Measurements from ENCODE around the gene WDR20.
"Not testable (repeated sequence)": the region's sequence is repeated elsewhere in the genome, so short reads cannot be mapped to it uniquely, and the experiment has no call there.

WDR20 gene

GRCh38 chr14:102095871-102096568, 43.7 kb upstream of the WDR20 start:
- ChIA-PET POLR2A (interaction anchor here (2.0 kb wide), 1 partner anchor 8 kb away, joined by 5 read pairs; no protein-coding TSS in a partner anchor), CTCF (interaction anchor here (0.9 to 2.2 kb wide), 8 partner anchors 9 to 389 kb away, joined by 3 to 14 read pairs (median 4); no protein-coding TSS in a partner anchor)
- DNase-seq (ENCODE audit: extremely low spot score): no peak
- TF ChIP-seq HDGF (IDR thresholded peaks at IDR 0.05; ENCODE audit: borderline replicate concordance) (no peak), CTBP1 (IDR thresholded peaks at IDR 0.05; ENCODE audit: borderline replicate concordance) (no peak), FOXM1 (IDR thresholded peaks at IDR 0.05; ENCODE audit: borderline replicate concordance) (no peak), SUZ12 (IDR thresholded peaks at IDR 0.05) (no peak)

DNA sequence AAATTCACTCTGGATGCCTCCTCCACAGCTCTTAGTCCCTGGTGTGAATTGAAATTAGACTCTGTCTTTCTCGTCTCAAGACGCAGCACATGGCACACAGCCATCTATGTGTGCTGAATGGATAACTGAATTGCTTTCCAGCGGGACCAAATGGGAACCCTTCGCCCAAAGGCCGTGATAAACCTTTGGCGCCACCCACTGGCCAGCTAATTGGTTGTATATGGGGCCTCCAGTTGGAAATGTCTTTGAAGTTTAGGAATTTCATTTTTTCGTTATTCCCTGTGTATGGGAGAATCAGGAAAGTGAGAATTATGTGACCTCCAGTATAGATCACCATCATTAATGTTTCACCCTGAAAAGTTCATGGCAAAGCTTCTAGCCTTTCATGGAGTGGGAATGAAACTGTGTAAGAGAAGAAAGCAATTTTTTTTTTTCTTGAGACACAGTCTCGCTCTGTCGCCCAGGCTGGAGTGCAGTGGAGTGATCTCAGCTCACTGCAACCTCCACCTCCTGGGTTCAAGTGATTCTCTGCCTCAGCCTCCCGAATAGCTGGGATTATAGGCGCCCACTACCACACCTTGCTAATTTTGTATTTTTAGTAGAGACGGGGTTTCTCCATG, 43.0 kb upstream of the WDR20 start:
- POLR2A ChIA-PET: interaction anchor here (2.0 kb wide), 1 partner anchor 9 kb away, joined by 5 read pairs; no protein-coding TSS in a partner anchor
- DNase-seq (ENCODE audit: extremely low spot score): peak; percentile 73
- CTCF ChIA-PET: interaction anchor here (0.7 to 2.2 kb wide), 10 partner anchors 9 to 326 kb away, joined by 3 to 14 read pairs (median 4); no protein-coding TSS in a partner anchor
- TF ChIP-seq PKNOX1 (IDR thresholded peaks at IDR 0.05) (no peak), ZNF384 (IDR thresholded peaks at IDR 0.05) (0 out of 2 replicates have a peak, but pooled peaks have one; percentile 46), CTBP1 (IDR thresholded peaks at IDR 0.05; ENCODE audit: borderline replicate concordance) (no peak), L3MBTL2 (conservative IDR thresholded peaks at IDR 0.05) (0 out of 2 replicates have a peak, but pooled peaks have one; percentile 15), LEF1 (IDR thresholded peaks at IDR 0.05; ENCODE audit: borderline replicate concordance) (0 out of 2 replicates have a peak, but pooled peaks have one; percentile 27)

DNA sequence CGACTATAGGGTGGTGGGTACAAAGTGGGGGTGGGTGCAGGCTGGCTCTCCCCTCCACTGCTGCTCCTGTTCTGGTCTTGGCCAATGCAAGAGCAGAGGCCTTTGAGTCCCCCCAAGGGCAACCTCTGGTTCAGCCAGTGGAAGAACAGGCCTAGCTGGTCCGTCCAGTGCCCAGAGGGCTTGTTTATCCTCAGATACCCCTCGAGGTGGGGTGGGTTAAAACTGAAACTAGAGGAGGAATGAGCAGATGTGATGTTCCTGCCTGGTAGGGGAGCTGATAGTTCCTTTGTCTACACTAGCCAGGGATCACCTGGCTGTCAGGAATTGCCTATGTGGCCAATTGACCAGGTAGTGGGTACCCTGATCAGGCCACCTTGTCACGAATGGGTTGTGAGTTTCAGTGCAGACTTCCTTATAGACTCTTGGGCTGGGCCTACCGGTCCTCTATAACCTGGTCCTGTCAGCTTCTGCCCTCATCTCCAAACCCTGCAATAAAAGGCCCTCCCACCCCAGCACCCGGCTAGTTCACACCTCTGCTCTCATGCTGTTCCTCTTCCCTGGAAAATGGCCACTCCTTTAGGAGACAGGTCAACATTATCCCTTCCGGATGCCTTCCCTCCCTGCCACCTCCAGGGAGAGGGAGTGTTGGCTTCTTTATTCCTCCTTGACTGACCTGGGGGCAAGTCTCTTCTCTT, 42.1 kb upstream of the WDR20 start:
- ChIA-PET CTCF (interaction anchor here (0.7 to 2.2 kb wide), 5 partner anchors 40 to 223 kb away, joined by 3 to 14 read pairs (median 4); no protein-coding TSS in a partner anchor), POLR2A (interaction anchor here (2.0 kb wide), 1 partner anchor 10 kb away, joined by 5 read pairs; no protein-coding TSS in a partner anchor)
- no peak for DNase-seq (ENCODE audit: extremely low spot score)
- TF ChIP-seq FOXM1 (IDR thresholded peaks at IDR 0.05; ENCODE audit: borderline replicate concordance): no peak
- TF ChIP-seq BHLHE40 (IDR thresholded peaks at IDR 0.05; ENCODE audit: borderline replicate concordance): no peak
- no peak for TF ChIP-seq FOXA1 (IDR thresholded peaks at IDR 0.05)
- TF ChIP-seq NFRKB (IDR thresholded peaks at IDR 0.05): no peak
- TF ChIP-seq SUZ12 (IDR thresholded peaks at IDR 0.05): no peak
- TF ChIP-seq ZNF384 (IDR thresholded peaks at IDR 0.05): no peak
- TF ChIP-seq TARDBP (IDR thresholded peaks at IDR 0.05): no peak
- TF ChIP-seq CTBP1 (IDR thresholded peaks at IDR 0.05; ENCODE audit: borderline replicate concordance): no peak
- no peak for TF ChIP-seq HDGF (IDR thresholded peaks at IDR 0.05; ENCODE audit: borderline replicate concordance)

GRCh38 chr14:102103062-102103695, 36.5 kb upstream of the WDR20 start:
- ChIA-PET POLR2A (interaction anchor here (0.7 kb wide), 1 partner anchor 15 kb away, joined by 4 read pairs; no protein-coding TSS in a partner anchor), CTCF (no interaction called here)
- no peak for DNase-seq (ENCODE audit: extremely low spot score)
- TF ChIP-seq TARDBP (IDR thresholded peaks at IDR 0.05): no peak
- no peak for TF ChIP-seq FOXK2 (IDR thresholded peaks at IDR 0.05)
- TF ChIP-seq BHLHE40 (IDR thresholded peaks at IDR 0.05; ENCODE audit: borderline replicate concordance): no peak
- TF ChIP-seq FOXM1 (IDR thresholded peaks at IDR 0.05; ENCODE audit: borderline replicate concordance): no peak
- no peak for TF ChIP-seq L3MBTL2 (conservative IDR thresholded peaks at IDR 0.05)
- no peak for TF ChIP-seq CTBP1 (IDR thresholded peaks at IDR 0.05; ENCODE audit: borderline replicate concordance)
- TF ChIP-seq NFRKB (IDR thresholded peaks at IDR 0.05): no peak
- TF ChIP-seq SP1 (IDR thresholded peaks at IDR 0.05): no peak
- TF ChIP-seq ELF4 (IDR thresholded peaks at IDR 0.05): no peak
- no peak for TF ChIP-seq FOXA1 (IDR thresholded peaks at IDR 0.05)
- no peak for TF ChIP-seq ARNT (IDR thresholded peaks at IDR 0.05)
- no peak for TF ChIP-seq ZNF384 (IDR thresholded peaks at IDR 0.05)
- no peak for TF ChIP-seq SUZ12 (IDR thresholded peaks at IDR 0.05)
- no peak for TF ChIP-seq HDGF (IDR thresholded peaks at IDR 0.05; ENCODE audit: borderline replicate concordance)
- TF ChIP-seq LEF1 (IDR thresholded peaks at IDR 0.05; ENCODE audit: borderline replicate concordance): no peak
- TF ChIP-seq PKNOX1 (IDR thresholded peaks at IDR 0.05): no peak

- ChIA-PET POLR2A (interaction anchor here (1.2 kb wide), 1 partner anchor 58 kb away, joined by 3 read pairs; no protein-coding TSS in a partner anchor), CTCF (interaction anchor here (1.8 kb wide), 1 partner anchor 9 kb away, joined by 6 read pairs; no protein-coding TSS in a partner anchor)
- no peak for DNase-seq (ENCODE audit: extremely low spot score)
- TF ChIP-seq FOXK2 (IDR thresholded peaks at IDR 0.05) (no peak), FOXM1 (IDR thresholded peaks at IDR 0.05; ENCODE audit: borderline replicate concordance) (no peak), CTBP1 (IDR thresholded peaks at IDR 0.05; ENCODE audit: borderline replicate concordance) (no peak), L3MBTL2 (conservative IDR thresholded peaks at IDR 0.05) (no peak), ELF4 (IDR thresholded peaks at IDR 0.05) (no peak), SUZ12 (IDR thresholded peaks at IDR 0.05) (no peak), PKNOX1 (IDR thresholded peaks at IDR 0.05) (no peak), TARDBP (IDR thresholded peaks at IDR 0.05) (no peak), NFRKB (IDR thresholded peaks at IDR 0.05) (no peak), LEF1 (IDR thresholded peaks at IDR 0.05; ENCODE audit: borderline replicate concordance) (no peak), HDGF (IDR thresholded peaks at IDR 0.05; ENCODE audit: borderline replicate concordance) (no peak), BHLHE40 (IDR thresholded peaks at IDR 0.05; ENCODE audit: borderline replicate concordance) (no peak), SP1 (IDR thresholded peaks at IDR 0.05) (no peak), ARNT (IDR thresholded peaks at IDR 0.05) (no peak), ZNF384 (IDR thresholded peaks at IDR 0.05) (no peak), FOXA1 (IDR thresholded peaks at IDR 0.05) (no peak)
These were observed 34.3 kb upstream of the WDR20 start for GRCh38 chr14:102105369-102105768.

DNA sequence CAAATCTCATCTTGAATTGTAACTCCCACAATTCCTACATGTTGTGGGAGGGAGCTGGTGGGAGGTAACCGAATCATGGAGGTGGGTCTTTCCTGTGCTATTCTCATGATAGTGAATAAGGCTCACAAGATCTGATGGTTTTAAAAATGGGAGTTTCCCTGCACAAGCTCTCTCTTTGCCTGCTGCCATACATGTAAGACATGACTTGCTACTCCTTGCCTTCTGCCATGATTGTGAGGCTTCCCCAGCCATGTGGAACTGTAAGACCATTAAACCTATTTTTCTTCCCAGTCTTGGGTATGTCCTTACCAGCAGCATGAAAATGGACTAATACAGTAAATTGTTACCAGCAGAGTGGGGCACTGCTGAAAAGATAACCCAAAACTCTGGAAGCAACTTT, 30.4 kb upstream of the WDR20 start:
- POLR2A ChIA-PET; CTCF ChIA-PET; DNase-seq (ENCODE audit: extremely low spot score): not testable (repeated sequence)

All from HEK293T (cell line).